K562 (cell line): Measurements from ENCODE around the gene HSPB7.

ENCODE experiments used
- CBX1 ChIP-seq: sonication (generic); IDR thresholded peaks from 2 replicates; pipeline ENCODE4 v1.6.1; 2016; ENCODE audit warnings: antibody characterized with exemption, low read depth, mild to moderate bottlenecking
- ZBTB26 ChIP-seq: fragments of 450-650 bp; formaldehyde crosslinking; IDR thresholded peaks from 2 replicates; pipeline ENCODE4 v1.4.0; 2022; ENCODE audit warnings: missing genetic modification characterization
- ZFX ChIP-seq: sonication (generic); formaldehyde crosslinking; IDR thresholded peaks from 2 replicates; pipeline ENCODE4 v1.8.0; 2022; ENCODE audit warnings: mild to moderate bottlenecking, missing genetic modification reagents, moderate library complexity
- ZNF318 ChIP-seq, 2 experiments: fragments of 450-650 bp; IDR thresholded peaks; 2 replicates each; pipeline ENCODE4 v1.6.1; 2016; ENCODE audit warnings: mild to moderate bottlenecking in 2 of 2, borderline replicate concordance in 1 of 2, low read depth in 1 of 2, moderate library complexity in 1 of 2

- TF ChIP-seq CBX1: no peak
- no peak for TF ChIP-seq ZBTB26 (CRISPR knock-in tag)
- TF ChIP-seq ZNF318 (IDR thresholded peaks at IDR 0.05; ENCODE audit: borderline replicate concordance in 1 of 2, low read depth in 1 of 2): no peak
- no peak for TF ChIP-seq ZFX
These were observed 48.4 kb downstream of the HSPB7 start for GRCh38 chr1:15969321-15969880.
